ENCODE measurements around the gene GPR63. TPM values are rescaled to one million over a fixed set of nuclear protein-coding genes. Genes with fewer than 3 reads are reported as not detected.

Gene GPR63
- total RNA-seq, 1 experiment from 2014 or later = 5.9 TPM

DNA sequence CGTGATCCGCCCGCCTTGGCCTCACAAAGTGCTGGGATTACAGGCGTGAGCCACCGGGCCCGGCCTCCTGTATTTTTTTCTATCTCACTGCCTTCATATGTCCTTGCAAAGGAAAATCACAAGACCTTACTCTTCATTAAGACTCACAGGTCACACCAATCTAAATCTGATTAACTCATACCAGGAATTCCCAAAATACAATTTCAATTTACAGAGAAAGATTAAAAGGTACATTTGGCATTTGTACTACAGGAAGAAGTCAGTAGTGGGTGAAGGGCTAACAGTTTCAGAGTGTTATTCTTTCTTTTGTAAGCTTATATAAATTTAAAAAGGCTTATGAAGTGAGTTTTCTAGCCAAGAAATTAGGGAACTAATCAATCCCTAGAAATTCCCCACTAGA is 87.4 kb downstream of the GPR63 start:
- Histone ChIP-seq H3K23ac (ENCODE audit: insufficient read length, low read depth, low read length) (no peak overlapping the region), H3K27me3 (ENCODE audit: insufficient read depth, low read length) (no peaks in the 10 kb centered on the region), H2BK5ac (ENCODE audit: insufficient read length, low read length) (no peak overlapping the region), H2BK12ac (ENCODE audit: insufficient read length, low read depth, low read length) (no peak overlapping the region), H3K56ac (ENCODE audit: insufficient read length, low read depth, low read length) (no peak overlapping the region), H4K5ac (ENCODE audit: insufficient read length, low read depth, low read length) (no peak overlapping the region), H3K9ac (ENCODE audit: extremely low read depth, insufficient read length, low read length) (no peak overlapping the region), H3K79me2 (ENCODE audit: insufficient read depth, low read length) (no peaks in the 10 kb centered on the region), H2AFZ (ENCODE audit: low read length) (no peak overlapping the region), H3K79me1 (ENCODE audit: insufficient read depth, low read depth, low read length, poor library complexity, severe bottlenecking) (no peaks in the 10 kb centered on the region), H2BK15ac (ENCODE audit: low read depth, low read length) (no peak overlapping the region), H3K9me3 (ENCODE audit: control insufficient read depth, low read depth, low read length) (no peaks in the 10 kb centered on the region), H4K91ac (ENCODE audit: insufficient read length, low read depth, low read length) (no peak overlapping the region), H3K18ac (ENCODE audit: insufficient read length, low read depth, low read length) (no peak overlapping the region), H3K4me1 (ENCODE audit: insufficient read depth, low read length) (no peaks in the 10 kb centered on the region), H2AK5ac (ENCODE audit: insufficient read length, low read length) (no peak overlapping the region), H3K4me2 (ENCODE audit: insufficient read depth, insufficient read length, low read length) (no peak overlapping the region), H3K14ac (ENCODE audit: insufficient read depth, low read length) (no peak overlapping the region), H4K8ac (replicated peaks; ENCODE audit: insufficient read length, low read depth, low read length) (no peak overlapping the region), H4K20me1 (ENCODE audit: control insufficient read depth, insufficient read depth, insufficient read length) (no peaks in the 10 kb centered on the region), H3K23me2 (ENCODE audit: insufficient read length, low read depth, low read length, poor library complexity, severe bottlenecking) (no peaks in the 10 kb centered on the region), H2BK20ac (ENCODE audit: low read depth, low read length, poor library complexity, severe bottlenecking) (no peak overlapping the region), H3K4ac (ENCODE audit: low read depth, low read length) (no peak overlapping the region), H3K27ac (ENCODE audit: insufficient read length, low read depth, low read length) (no peak overlapping the region), H3T11ph (ENCODE audit: low read length) (no peak overlapping the region), H2BK120ac (ENCODE audit: low read depth, low read length, poor library complexity, severe bottlenecking) (no peak overlapping the region)
- TF ChIP-seq, protein P1, sequence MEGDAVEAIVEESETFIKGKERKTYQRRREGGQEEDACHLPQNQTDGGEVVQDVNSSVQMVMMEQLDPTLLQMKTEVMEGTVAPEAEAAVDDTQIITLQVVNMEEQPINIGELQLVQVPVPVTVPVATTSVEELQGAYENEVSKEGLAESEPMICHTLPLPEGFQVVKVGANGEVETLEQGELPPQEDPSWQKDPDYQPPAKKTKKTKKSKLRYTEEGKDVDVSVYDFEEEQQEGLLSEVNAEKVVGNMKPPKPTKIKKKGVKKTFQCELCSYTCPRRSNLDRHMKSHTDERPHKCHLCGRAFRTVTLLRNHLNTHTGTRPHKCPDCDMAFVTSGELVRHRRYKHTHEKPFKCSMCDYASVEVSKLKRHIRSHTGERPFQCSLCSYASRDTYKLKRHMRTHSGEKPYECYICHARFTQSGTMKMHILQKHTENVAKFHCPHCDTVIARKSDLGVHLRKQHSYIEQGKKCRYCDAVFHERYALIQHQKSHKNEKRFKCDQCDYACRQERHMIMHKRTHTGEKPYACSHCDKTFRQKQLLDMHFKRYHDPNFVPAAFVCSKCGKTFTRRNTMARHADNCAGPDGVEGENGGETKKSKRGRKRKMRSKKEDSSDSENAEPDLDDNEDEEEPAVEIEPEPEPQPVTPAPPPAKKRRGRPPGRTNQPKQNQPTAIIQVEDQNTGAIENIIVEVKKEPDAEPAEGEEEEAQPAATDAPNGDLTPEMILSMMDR (conservative IDR thresholded peaks at IDR 0.05) = no peak
- no peak overlapping the region for H3K4me3 Mint-ChIP-seq
- DNase-seq = no peak
- WGBS (ENCODE audit: extremely low coverage, insufficient read length, low lambda C conversion rate) = no CpG with 5 or more reads among the region's 6 CpGs
- peaks cover 0 to 3% of the 10 kb centered on the region in 2 experiments; a peak in 1 of 5 replicates for H3K9me3 Mint-ChIP-seq
- peak overlapping the region in 1 of 3 experiments; percentile 80; a peak in 1 of 7 replicates for H3K27ac Mint-ChIP-seq
- no peaks in the 10 kb centered on the region for H3K36me3 Mint-ChIP-seq (ENCODE audit: insufficient read depth in 1 of 3, low read depth in 3 of 3)
- H3K4me1 Mint-ChIP-seq = no peaks in the 10 kb centered on the region
- H3K27me3 Mint-ChIP-seq (ENCODE audit: low read depth) = no peaks in the 10 kb centered on the region; the same call in 1 of the 2 replicates

Other genes starting within 250 kb of the GPR63 start
- gene NDUFAF4, start 60.4 kb upstream of the GPR63 start, total RNA-seq (2021) = 78.7 and 86.6 TPM in 2 replicates
- gene KLHL32, start 87.3 kb upstream of the GPR63 start, total RNA-seq (2021) = 0.26 and 0.42 TPM in 2 replicates